GM19324 (cell line): ENCODE data around the gene ARHGAP42.

ENCODE experiments used
- ATAC-seq: cut with Tn5 transposase; IDR thresholded peaks from one replicate; pipeline ENCODE4 v1.9.1; 2021; ENCODE audit warnings: mild to moderate bottlenecking, moderate library complexity; ENCODE audit not compliant: unreplicated experiment, low FRiP score

Gene ARHGAP42

GRCh38 chr11:100680070-100680469 lies 7.0 kb upstream of the ARHGAP42 start:
- no peak for ATAC-seq

- peak; percentile 100 for ATAC-seq
Measured at GRCh38 chr11:100681064-100681502, 6.0 kb upstream of the ARHGAP42 start.

GRCh38 chr11:100682247-100682969 lies 4.7 kb upstream of the ARHGAP42 start:
- ATAC-seq = no peak

- ATAC-seq = no peak
Measured at GRCh38 chr11:100683126-100683525, 4.0 kb upstream of the ARHGAP42 start.

- ATAC-seq = no peak
Measured at GRCh38 chr11:100684101-100685065, 2.7 kb upstream of the ARHGAP42 start.

- no peak for ATAC-seq
Measured at GRCh38 chr11:100686476-100687053, 523 bp upstream of the ARHGAP42 start.

- ATAC-seq = peak; percentile 75
Measured at GRCh38 chr11:100687630-100688395, 725 bp downstream of the ARHGAP42 start.

GRCh38 chr11:100689141-100689540 lies 2.1 kb downstream of the ARHGAP42 start:
- ATAC-seq = no peak

GRCh38 chr11:100691896-100692653 lies 5.0 kb downstream of the ARHGAP42 start:
- ATAC-seq = no peak

- no peak for ATAC-seq
Measured at GRCh38 chr11:100695911-100696310, 8.8 kb downstream of the ARHGAP42 start.

- ATAC-seq = no peak
Measured at GRCh38 chr11:100703139-100703538, 16.1 kb downstream of the ARHGAP42 start.

- no peak for ATAC-seq
Measured at GRCh38 chr11:100703801-100704575, 16.9 kb downstream of the ARHGAP42 start.

GRCh38 chr11:100705447-100705846 lies 18.4 kb downstream of the ARHGAP42 start:
- no peak for ATAC-seq

- no peak for ATAC-seq
Measured at GRCh38 chr11:100706179-100706578, 19.1 kb downstream of the ARHGAP42 start.

- peak; percentile 44 for ATAC-seq
Measured at GRCh38 chr11:100709233-100709957, 22.3 kb downstream of the ARHGAP42 start.

GRCh38 chr11:100711984-100712383 lies 24.9 kb downstream of the ARHGAP42 start:
- ATAC-seq = no peak

GRCh38 chr11:100712583-100712982 lies 25.5 kb downstream of the ARHGAP42 start:
- ATAC-seq = no peak

GRCh38 chr11:100715165-100715761 lies 28.2 kb downstream of the ARHGAP42 start:
- no peak for ATAC-seq
